HEK293 (cell line): Measurements from ENCODE around the gene C19orf44.

Source experiments
- CTCF ChIA-PET: fragments of 350-600 bp; formaldehyde crosslinking; extraction: SDS; loops from one replicate; lab custom pipeline; 2021; ENCODE audit warnings: antibody characterized with exemption; lab: Yijun Ruan, JAX
- POLR2A ChIA-PET: fragments of 300-600 bp; formaldehyde crosslinking; extraction: SDS; loops from one replicate; lab custom pipeline; 2020; ENCODE audit warnings: antibody characterized with exemption, inconsistent platforms; lab: Yijun Ruan, JAX
- H3K27ac ChIP-seq: fragments of 200-500 bp; sonication (Bioruptor generic); 2 replicates; pipeline ENCODE4 v1.5.1; 2014; ENCODE audit warnings: low read depth, low read length, control low read depth, inconsistent platforms; ENCODE audit errors: extremely low read depth
- H3K36me3 ChIP-seq, 2 experiments: fragments of 200-500 bp in 1 of 2; sonication (Bioruptor generic) in 1 of 2; 1 replicate in 1 of 2; 2 replicates in 1 of 2; pipeline ENCODE4 v1.5.1; 2014 to 2017; ENCODE audit warnings: inconsistent platforms in 2 of 2, low read length in 2 of 2; ENCODE audit not compliant: control insufficient read depth in 2 of 2, insufficient read depth in 1 of 2
- H3K4me1 ChIP-seq: fragments of 200-500 bp; sonication (Bioruptor generic); 2 replicates; pipeline ENCODE4 v1.5.1; 2014; ENCODE audit warnings: mild to moderate bottlenecking, low read length, inconsistent platforms; ENCODE audit not compliant: control insufficient read depth, insufficient read depth
- H3K4me3 ChIP-seq: 2 replicates; pipeline ENCODE4 v1.5.1; 2011; ENCODE audit warnings: low read depth, mild to moderate bottlenecking, control low read depth, low read length, moderate library complexity
- H3K9me3 ChIP-seq: fragments of 200-500 bp; sonication (Bioruptor generic); 2 replicates; pipeline ENCODE4 v1.5.1; 2014; ENCODE audit warnings: low read depth, low read length, inconsistent platforms; ENCODE audit not compliant: control insufficient read depth, insufficient read depth
- BCL11B ChIP-seq: fragments of 450-650 bp; formaldehyde crosslinking; IDR thresholded peaks from 2 replicates; pipeline ENCODE4 v1.5.1; 2016; ENCODE audit warnings: low read depth, missing biosample characterization, missing genetic modification characterization
- GLIS1 ChIP-seq: fragments of 450-650 bp; formaldehyde crosslinking; IDR thresholded peaks from 2 replicates; pipeline ENCODE4 v1.5.1; 2016; ENCODE audit warnings: missing biosample characterization, missing genetic modification characterization
- HIC1 ChIP-seq: fragments of 450-650 bp; formaldehyde crosslinking; IDR thresholded peaks from 2 replicates; pipeline ENCODE4 v1.5.1; 2016; ENCODE audit warnings: missing biosample characterization, missing genetic modification characterization
- HOXC10 ChIP-seq: sonication (generic); formaldehyde crosslinking; IDR thresholded peaks from 2 replicates; pipeline ENCODE4 v1.8.1; 2023; ENCODE audit warnings: mild to moderate bottlenecking, missing genetic modification reagents
- SALL2 ChIP-seq: fragments of 450-650 bp; formaldehyde crosslinking; IDR thresholded peaks from 2 replicates; pipeline ENCODE4 v1.5.0; 2017; ENCODE audit warnings: missing biosample characterization, mild to moderate bottlenecking, missing genetic modification characterization, borderline replicate concordance
- SP7 ChIP-seq: fragments of 450-650 bp; formaldehyde crosslinking; IDR thresholded peaks from 2 replicates; pipeline ENCODE4 v1.5.1; 2016; ENCODE audit warnings: missing biosample characterization, missing genetic modification characterization
- ZBTB7A ChIP-seq: fragments of 450-650 bp; formaldehyde crosslinking; IDR thresholded peaks from 2 replicates; pipeline ENCODE4 v1.5.1; 2016; ENCODE audit warnings: low read depth, missing biosample characterization, missing genetic modification characterization
- ZFP37 ChIP-seq: fragments of 450-650 bp; formaldehyde crosslinking; IDR thresholded peaks from 2 replicates; pipeline ENCODE4 v1.5.1; 2016; ENCODE audit warnings: missing biosample characterization, missing genetic modification characterization
- ZFP41 ChIP-seq: fragments of 450-650 bp; formaldehyde crosslinking; IDR thresholded peaks from 2 replicates; pipeline ENCODE4 v1.5.1; 2016; ENCODE audit warnings: missing biosample characterization, missing genetic modification characterization, borderline replicate concordance
- ZNF121 ChIP-seq: fragments of 450-650 bp; formaldehyde crosslinking; IDR thresholded peaks from 2 replicates; pipeline ENCODE4 v1.5.1; 2016; ENCODE audit warnings: missing biosample characterization, missing genetic modification characterization
- ZNF2 ChIP-seq: fragments of 450-650 bp; formaldehyde crosslinking; IDR thresholded peaks from 2 replicates; pipeline ENCODE4 v1.5.1; 2016; ENCODE audit warnings: missing biosample characterization, missing genetic modification characterization
- ZNF202 ChIP-seq: fragments of 450-650 bp; formaldehyde crosslinking; IDR thresholded peaks from 2 replicates; pipeline ENCODE4 v1.5.1; 2016; ENCODE audit warnings: missing biosample characterization, missing genetic modification characterization, borderline replicate concordance
- ZNF211 ChIP-seq: fragments of 450-650 bp; formaldehyde crosslinking; IDR thresholded peaks from 2 replicates; pipeline ENCODE4 v1.5.1; 2016; ENCODE audit warnings: low read depth, missing biosample characterization, missing genetic modification characterization
- ZNF223 ChIP-seq: fragments of 450-650 bp; formaldehyde crosslinking; IDR thresholded peaks from 2 replicates; pipeline ENCODE4 v1.5.1; 2016; ENCODE audit warnings: missing biosample characterization, missing genetic modification characterization
- ZNF24 ChIP-seq: fragments of 450-650 bp; formaldehyde crosslinking; IDR thresholded peaks from 2 replicates; pipeline ENCODE4 v1.5.1; 2016; ENCODE audit warnings: missing biosample characterization, missing genetic modification characterization
- ZNF335 ChIP-seq: fragments of 450-650 bp; formaldehyde crosslinking; conservative IDR thresholded peaks from 2 replicates; pipeline ENCODE4 v1.5.1; 2016; ENCODE audit warnings: missing biosample characterization, missing genetic modification characterization
- ZNF423 ChIP-seq: fragments of 450-650 bp; formaldehyde crosslinking; IDR thresholded peaks from 2 replicates; pipeline ENCODE4 v1.5.1; 2016; ENCODE audit warnings: missing biosample characterization, missing genetic modification characterization
- ZNF600 ChIP-seq: fragments of 450-650 bp; formaldehyde crosslinking; IDR thresholded peaks from 2 replicates; pipeline ENCODE4 v1.5.1; 2016; ENCODE audit warnings: missing biosample characterization, missing genetic modification characterization
- ZNF629 ChIP-seq: fragments of 450-650 bp; formaldehyde crosslinking; IDR thresholded peaks from 2 replicates; pipeline ENCODE4 v1.5.1; 2017; ENCODE audit warnings: missing biosample characterization, missing genetic modification characterization
- ZSCAN30 ChIP-seq: fragments of 450-650 bp; IDR thresholded peaks from 2 replicates; pipeline ENCODE4 v1.5.1; 2018; ENCODE audit warnings: missing biosample characterization, mild to moderate bottlenecking, missing genetic modification characterization, moderate library complexity
- TF ChIP-seq, protein P1 (sequence below): fragments of 450-650 bp; formaldehyde crosslinking; conservative IDR thresholded peaks from 2 replicates; pipeline ENCODE4 v1.5.1; 2016; ENCODE audit warnings: low read depth, missing biosample characterization, missing genetic modification characterization
- TF ChIP-seq, protein P2 (sequence below): fragments of 450-650 bp; formaldehyde crosslinking; IDR thresholded peaks from 2 replicates; pipeline ENCODE4 v1.5.1; 2016; ENCODE audit warnings: missing biosample characterization, missing genetic modification characterization
- TF ChIP-seq, protein P3 (sequence below): fragments of 450-650 bp; formaldehyde crosslinking; IDR thresholded peaks from 2 replicates; pipeline ENCODE4 v1.5.1; 2017; ENCODE audit warnings: missing biosample characterization, mild to moderate bottlenecking, missing genetic modification characterization, moderate library complexity
- TF ChIP-seq, protein P4 (sequence below): fragments of 450-650 bp; formaldehyde crosslinking; IDR thresholded peaks from 2 replicates; pipeline ENCODE4 v1.5.1; 2016; ENCODE audit warnings: missing biosample characterization, missing genetic modification characterization

Gene C19orf44

DNA sequence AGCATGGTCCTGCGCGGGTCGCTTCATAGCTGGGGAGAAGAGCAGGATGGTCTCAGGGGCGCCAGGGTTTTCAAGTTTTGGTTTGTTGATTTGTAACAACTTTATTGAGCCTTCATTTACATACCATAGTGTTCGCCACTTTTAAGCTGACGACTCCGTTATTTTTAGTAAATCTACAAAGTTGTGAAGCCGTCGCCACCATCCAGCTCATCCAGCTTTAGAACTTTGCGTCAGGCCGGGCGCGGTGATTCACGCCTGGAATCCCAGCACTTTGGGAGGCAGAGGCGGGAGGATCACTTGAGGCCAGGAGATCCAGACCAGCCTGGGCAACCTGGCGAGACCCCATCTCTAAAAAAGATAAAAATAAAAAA lies 404 bp downstream of the C19orf44 start:
- Histone ChIP-seq H3K36me3 (peaks cover 7 to 10% of the 10 kb centered on the region in 2 experiments; a peak in 2 of 3 replicates), H3K4me1 (no peaks in the 10 kb centered on the region), H3K9me3 (no peaks in the 10 kb centered on the region), H3K27ac (no peak overlapping the region)
- CTCF ChIA-PET: interaction anchor here (0.6 to 1.8 kb wide), 5 partner anchors 16 to 160 kb away, joined by 3 to 6 read pairs (median 5); no protein-coding TSS in a partner anchor
- TF ChIP-seq, protein P1, sequence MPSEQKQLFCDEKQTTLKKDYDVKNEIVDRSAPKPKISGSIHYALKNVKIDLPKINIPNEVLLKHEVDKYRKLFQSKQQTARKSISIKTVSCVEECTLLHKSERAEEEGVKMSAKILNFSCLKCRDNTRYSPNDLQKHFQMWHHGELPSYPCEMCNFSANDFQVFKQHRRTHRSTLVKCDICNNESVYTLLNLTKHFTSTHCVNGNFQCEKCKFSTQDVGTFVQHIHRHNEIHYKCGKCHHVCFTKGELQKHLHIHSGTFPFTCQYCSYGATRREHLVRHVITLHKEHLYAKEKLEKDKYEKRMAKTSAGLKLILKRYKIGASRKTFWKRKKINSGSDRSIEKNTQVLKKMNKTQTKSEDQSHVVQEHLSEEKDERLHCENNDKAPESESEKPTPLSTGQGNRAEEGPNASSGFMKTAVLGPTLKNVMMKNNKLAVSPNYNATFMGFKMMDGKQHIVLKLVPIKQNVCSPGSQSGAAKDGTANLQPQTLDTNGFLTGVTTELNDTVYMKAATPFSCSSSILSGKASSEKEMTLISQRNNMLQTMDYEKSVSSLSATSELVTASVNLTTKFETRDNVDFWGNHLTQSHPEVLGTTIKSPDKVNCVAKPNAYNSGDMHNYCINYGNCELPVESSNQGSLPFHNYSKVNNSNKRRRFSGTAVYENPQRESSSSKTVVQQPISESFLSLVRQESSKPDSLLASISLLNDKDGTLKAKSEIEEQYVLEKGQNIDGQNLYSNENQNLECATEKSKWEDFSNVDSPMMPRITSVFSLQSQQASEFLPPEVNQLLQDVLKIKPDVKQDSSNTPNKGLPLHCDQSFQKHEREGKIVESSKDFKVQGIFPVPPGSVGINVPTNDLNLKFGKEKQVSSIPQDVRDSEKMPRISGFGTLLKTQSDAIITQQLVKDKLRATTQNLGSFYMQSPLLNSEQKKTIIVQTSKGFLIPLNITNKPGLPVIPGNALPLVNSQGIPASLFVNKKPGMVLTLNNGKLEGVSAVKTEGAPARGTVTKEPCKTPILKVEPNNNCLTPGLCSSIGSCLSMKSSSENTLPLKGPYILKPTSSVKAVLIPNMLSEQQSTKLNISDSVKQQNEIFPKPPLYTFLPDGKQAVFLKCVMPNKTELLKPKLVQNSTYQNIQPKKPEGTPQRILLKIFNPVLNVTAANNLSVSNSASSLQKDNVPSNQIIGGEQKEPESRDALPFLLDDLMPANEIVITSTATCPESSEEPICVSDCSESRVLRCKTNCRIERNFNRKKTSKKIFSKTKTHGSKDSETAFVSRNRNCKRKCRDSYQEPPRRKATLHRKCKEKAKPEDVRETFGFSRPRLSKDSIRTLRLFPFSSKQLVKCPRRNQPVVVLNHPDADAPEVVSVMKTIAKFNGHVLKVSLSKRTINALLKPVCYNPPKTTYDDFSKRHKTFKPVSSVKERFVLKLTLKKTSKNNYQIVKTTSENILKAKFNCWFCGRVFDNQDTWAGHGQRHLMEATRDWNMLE (tag by site-specific recombination): no peak
- no peak for TF ChIP-seq ZNF223 (tag by site-specific recombination)
- TF ChIP-seq ZNF335 (tag by site-specific recombination): peak; percentile 85
- TF ChIP-seq ZNF600: 0 out of 2 replicates have a peak, but pooled peaks have one; percentile 8
- TF ChIP-seq, protein P2, sequence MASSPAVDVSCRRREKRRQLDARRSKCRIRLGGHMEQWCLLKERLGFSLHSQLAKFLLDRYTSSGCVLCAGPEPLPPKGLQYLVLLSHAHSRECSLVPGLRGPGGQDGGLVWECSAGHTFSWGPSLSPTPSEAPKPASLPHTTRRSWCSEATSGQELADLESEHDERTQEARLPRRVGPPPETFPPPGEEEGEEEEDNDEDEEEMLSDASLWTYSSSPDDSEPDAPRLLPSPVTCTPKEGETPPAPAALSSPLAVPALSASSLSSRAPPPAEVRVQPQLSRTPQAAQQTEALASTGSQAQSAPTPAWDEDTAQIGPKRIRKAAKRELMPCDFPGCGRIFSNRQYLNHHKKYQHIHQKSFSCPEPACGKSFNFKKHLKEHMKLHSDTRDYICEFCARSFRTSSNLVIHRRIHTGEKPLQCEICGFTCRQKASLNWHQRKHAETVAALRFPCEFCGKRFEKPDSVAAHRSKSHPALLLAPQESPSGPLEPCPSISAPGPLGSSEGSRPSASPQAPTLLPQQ (tag by site-specific recombination): 0 out of 2 replicates have a peak, but pooled peaks have one; percentile 8
- 0 out of 2 replicates have a peak, but pooled peaks have one; percentile 5 for TF ChIP-seq ZNF629 (tag by site-specific recombination)
- TF ChIP-seq ZNF121: peak; percentile 96
- 0 out of 2 replicates have a peak, but pooled peaks have one; percentile 54 for TF ChIP-seq ZFP37 (tag by site-specific recombination)
- no peak for TF ChIP-seq ZFP41
- TF ChIP-seq ZNF24 (tag by site-specific recombination): no peak; the same call in 1 of the 2 replicates
- TF ChIP-seq ZNF423 (tag by site-specific recombination): no peak
- peak; percentile 31; the same call in 1 of the 2 replicates for TF ChIP-seq ZNF2 (tag by site-specific recombination)
- TF ChIP-seq, protein P3, sequence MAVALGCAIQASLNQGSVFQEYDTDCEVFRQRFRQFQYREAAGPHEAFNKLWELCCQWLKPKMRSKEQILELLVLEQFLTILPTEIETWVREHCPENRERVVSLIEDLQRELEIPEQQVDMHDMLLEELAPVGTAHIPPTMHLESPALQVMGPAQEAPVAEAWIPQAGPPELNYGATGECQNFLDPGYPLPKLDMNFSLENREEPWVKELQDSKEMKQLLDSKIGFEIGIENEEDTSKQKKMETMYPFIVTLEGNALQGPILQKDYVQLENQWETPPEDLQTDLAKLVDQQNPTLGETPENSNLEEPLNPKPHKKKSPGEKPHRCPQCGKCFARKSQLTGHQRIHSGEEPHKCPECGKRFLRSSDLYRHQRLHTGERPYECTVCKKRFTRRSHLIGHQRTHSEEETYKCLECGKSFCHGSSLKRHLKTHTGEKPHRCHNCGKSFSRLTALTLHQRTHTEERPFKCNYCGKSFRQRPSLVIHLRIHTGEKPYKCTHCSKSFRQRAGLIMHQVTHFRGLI: 0 out of 2 replicates have a peak, but pooled peaks have one; percentile 7
- no peak for TF ChIP-seq HOXC10 (CRISPR knock-in tag)
- TF ChIP-seq, all 188 proteins: peak for 8
- POLR2A ChIA-PET: interaction anchor here (1.1 to 1.5 kb wide), 5 partner anchors 13 to 131 kb away, joined by 4 to 7 read pairs (median 6); partner anchors contain the start of gene MED26
- H3K4me3 ChIP-seq: peak overlapping the region; percentile 87

DNA sequence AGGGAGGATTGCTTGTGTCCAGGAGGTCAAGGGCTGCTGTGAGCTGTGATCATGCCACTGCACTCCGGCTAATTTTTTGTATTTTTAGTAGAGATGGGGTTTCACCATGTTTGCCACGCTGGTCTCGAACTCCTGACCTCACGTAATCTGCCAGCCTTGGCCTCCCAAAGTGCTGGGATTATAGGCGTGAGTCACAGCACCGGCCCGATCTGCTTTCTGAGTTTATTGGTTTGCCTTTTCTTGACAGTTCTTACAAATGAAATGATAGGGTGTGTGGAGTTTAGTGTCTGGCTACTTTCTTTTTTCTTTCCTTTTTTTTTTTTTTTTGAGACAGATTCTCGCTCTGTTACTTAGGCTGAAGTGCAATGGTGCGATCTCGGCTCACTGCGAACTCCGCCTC lies 848 bp downstream of the C19orf44 start:
- no peaks in the 10 kb centered on the region for H3K9me3 ChIP-seq
- H3K4me1 ChIP-seq: no peaks in the 10 kb centered on the region
- CTCF ChIA-PET: interaction anchor here (0.6 to 1.6 kb wide), 3 partner anchors 55 to 160 kb away, joined by 3 to 5 read pairs (median 5); no protein-coding TSS in a partner anchor
- no peak overlapping the region for H3K27ac ChIP-seq
- H3K36me3 ChIP-seq: peaks cover 7 to 10% of the 10 kb centered on the region in 2 experiments; a peak in 2 of 3 replicates
- H3K4me3 ChIP-seq: peak overlapping the region; percentile 87
- POLR2A ChIA-PET: interaction anchor here (1.1 to 1.5 kb wide), 5 partner anchors 13 to 130 kb away, joined by 4 to 7 read pairs (median 6); partner anchors contain the start of gene MED26
- no peak for TF ChIP-seq ZNF629 (tag by site-specific recombination)
- 0 out of 2 replicates have a peak, but pooled peaks have one; percentile 33 for TF ChIP-seq GLIS1 (tag by site-specific recombination)
- no peak for TF ChIP-seq ZSCAN30 (tag by site-specific recombination)
- peak; percentile 43; the same call in 1 of the 2 replicates for TF ChIP-seq SP7 (tag by site-specific recombination)
- no peak for TF ChIP-seq SALL2 (tag by site-specific recombination)
- no peak for TF ChIP-seq ZNF202
- 0 out of 2 replicates have a peak, but pooled peaks have one; percentile 18 for TF ChIP-seq BCL11B (tag by site-specific recombination)
- peak; percentile 48; the same call in 1 of the 2 replicates for TF ChIP-seq HIC1 (tag by site-specific recombination)
- TF ChIP-seq ZNF211 (tag by site-specific recombination): no peak
- TF ChIP-seq, protein P4, sequence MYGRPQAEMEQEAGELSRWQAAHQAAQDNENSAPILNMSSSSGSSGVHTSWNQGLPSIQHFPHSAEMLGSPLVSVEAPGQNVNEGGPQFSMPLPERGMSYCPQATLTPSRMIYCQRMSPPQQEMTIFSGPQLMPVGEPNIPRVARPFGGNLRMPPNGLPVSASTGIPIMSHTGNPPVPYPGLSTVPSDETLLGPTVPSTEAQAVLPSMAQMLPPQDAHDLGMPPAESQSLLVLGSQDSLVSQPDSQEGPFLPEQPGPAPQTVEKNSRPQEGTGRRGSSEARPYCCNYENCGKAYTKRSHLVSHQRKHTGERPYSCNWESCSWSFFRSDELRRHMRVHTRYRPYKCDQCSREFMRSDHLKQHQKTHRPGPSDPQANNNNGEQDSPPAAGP (tag by site-specific recombination): no peak
- no peak for TF ChIP-seq ZBTB7A (tag by site-specific recombination)
